ENCODE measurements around the gene ILKAP.

Gene ILKAP

GRCh38 chr2:238163481-238164198 is 39.9 kb downstream of the ILKAP start:
- DNase-seq, result peak; percentile 9

GRCh38 chr2:238162846-238163441 is 40.6 kb downstream of the ILKAP start:
- DNase-seq, result no peak

DNA sequence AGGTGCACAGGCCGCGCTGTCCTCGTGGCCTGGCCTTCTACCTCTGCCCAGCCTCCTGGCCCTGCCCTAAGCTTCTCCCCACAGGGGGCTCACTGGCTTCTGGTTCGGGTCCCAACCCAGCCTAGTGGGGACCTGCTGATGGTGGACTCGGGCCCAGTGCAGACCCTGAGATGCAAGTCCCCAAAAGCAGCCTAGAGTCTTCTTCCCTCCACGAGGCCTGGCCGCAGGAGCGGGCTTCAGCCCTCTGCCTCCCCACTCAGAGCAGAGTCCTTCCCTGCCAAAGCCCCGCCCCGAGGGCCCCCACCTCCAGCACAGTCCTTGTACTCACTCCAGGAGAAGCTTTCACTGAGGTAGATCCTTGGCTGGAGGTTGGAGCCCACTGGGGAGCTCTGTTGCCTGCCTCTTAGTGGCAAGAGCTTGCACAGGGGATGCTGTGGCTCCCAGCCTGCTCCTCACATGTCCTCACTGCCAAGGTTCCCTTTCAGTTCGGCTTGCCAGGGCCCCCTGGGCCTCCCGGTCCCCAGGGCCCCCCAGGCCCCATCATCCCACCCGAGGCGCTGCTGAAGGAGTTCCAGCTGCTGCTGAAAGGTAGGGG is 41.1 kb downstream of the ILKAP start:
- DNase-seq, result no peak

DNA sequence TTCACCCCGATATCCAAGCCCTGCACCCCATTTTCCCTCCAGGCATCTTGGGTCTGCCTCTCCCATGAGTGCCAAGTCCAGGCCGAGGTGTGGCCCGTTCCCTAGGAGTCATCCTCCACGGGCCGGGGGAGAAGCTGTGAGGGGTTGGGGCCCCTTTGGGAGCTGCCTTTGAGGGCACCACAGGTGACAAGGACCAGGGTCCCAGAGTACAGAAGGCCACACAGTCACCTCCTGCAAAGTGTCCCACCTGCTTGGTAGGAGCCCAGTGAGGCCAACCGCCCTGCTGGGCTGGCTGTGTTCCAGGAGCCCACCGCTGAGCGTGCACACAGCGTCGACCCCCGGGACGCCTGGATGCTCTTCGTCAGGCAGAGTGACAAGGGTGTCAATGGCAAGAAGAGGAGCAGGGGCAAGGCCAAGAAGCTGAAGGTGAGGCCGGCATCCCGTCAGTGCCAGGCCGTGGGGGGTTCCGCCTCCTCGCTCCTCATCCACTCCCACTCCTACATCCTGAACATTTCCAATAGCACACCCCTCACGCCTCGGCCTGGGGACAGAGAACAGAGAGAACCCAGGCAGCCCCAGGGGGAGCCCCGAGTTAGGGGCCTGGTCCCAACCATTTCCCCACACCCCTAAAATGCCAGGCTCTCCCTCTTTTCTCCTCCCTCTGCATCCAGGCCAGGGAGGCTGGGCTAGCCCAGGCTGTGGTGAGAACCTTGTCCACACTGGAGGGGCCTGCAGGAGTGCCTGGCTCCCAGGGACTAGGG is 42.0 kb downstream of the ILKAP start:
- DNase-seq, result no peak

DNA sequence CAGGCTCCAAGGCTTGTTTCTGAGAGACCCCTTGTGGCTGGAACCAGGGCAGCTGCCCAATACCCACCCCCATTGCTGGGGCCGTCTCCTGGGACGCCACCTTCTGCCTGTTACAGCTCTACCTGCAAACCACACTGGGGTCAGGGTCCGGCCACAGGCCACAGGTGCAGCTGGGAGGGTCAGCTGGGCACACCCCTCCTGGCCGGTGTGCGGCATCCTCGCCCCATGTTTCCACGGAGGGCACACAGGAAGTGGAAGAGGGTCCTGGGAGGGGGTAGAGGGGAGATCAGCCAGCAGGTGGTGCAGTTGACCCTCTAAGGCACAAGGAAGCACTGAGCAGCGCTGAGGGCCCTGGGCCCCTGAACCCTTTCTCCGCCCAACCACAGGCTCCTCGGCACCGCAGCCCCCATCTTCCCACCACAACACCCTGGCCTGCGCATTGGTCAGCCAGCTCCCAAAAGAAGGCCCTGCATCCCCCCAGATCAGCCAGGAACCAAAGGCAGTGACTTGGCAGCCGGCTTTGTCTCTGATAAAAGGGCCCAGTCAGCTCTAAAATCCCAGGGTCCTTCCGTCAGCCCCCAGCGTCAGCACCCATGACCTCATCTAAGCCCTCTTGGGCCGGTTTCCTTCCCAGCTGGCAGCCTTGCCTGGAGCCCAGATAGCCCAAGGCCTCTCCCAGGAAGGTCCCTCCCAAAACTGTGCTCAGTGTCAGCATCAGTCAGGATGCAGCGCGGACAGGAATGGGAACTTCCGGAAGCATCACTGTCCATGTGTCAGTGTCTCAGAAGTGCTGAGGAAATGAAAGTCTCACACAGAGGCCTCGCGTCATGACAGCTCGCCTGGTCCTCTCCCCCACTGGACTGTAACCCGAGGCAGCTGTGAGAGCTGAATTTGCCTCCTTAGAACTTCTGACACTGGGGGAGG is 43.0 kb downstream of the ILKAP start:
- no peak for DNase-seq

DNA sequence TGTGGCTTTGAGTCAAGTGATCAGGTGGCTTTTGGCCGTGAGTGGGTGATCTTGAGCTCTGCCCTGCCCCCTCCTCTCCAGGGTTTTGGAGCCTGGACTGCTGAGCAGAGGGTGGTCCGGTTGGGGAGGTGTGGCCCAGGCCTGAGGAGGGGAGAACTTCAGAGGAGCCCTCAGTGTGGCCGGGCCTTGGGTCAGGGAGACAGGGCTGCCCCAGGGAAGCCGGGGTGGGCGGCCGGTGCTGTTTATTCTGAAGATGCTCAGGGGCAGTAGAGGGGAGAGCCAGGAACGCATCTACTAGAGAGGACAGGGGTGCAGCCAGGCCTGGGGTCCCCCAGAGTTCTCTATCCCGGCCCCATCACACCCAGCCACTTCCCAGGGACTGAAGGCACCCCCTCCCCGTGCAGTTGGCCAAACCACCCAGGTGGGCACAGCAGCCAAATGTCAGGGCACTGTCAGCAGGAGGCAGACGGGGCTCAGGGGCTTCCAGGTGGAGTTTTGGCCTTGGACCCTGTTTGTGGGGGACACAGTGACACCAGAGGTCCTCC is 43.8 kb downstream of the ILKAP start:
- DNase-seq, result no peak

DNA sequence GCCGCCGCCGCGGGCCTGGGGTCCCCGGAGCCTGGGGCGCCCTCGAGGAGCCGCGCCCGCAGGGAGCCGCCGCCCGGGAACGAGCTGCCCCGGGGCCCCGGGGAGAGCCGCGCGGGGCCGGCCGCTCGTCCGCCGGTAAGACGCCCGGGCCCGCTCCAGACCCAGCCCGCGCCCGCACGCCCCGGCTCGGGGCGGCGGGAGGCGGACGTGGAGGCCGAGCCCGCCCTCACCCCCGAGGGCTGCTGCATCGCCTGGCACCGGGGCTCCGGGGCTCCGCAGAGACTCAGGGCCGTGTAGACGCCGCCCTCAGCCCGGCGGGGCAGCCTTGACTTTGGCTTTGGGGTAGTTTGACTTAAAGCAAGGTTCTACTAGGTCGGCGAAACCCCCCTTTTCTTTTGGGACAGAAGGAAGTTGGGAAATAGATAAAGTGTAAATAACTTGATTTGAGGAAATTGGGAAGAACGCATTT is 44.4 kb downstream of the ILKAP start:
- DNase-seq, result no peak

DNA sequence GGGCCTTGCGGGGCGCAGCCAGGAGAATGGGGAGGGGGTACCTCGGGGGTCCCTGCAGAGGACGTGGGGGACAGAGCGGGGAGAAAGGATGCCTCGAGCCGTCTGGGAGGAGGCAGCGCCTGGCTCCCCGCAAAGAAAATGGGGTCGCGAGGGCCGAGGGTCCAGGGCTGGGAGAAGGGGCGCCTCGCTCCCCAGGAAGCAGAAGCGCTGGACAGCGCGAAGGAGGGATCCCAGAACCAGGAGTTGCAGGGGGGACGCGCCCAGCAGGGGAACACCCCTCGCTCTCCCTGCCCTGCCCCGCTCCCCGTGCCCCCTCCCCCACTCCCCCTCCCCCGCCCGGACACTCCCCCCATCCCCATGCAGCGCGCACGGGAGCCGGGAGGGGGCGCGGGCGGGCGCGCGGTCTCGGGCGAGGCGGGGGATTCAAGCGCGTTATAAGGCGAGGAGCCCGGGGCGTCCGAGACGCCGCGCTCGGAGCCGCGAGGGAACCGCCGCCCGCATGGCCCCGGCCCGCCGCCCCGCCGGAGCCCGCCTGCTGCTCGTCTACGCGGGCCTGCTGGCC is 44.9 kb downstream of the ILKAP start, which contains the start of gene ERFE:
Gene ERFE, plus strand, starts transcription at position 462 of the 562 bp plus-strand sequence. Its CDS starts 38 bp downstream, at position 500.
- peak; percentile 33 for DNase-seq

- no peak for DNase-seq
Measured at GRCh38 chr2:238158018-238158508, 45.4 kb downstream of the ILKAP start.

DNA sequence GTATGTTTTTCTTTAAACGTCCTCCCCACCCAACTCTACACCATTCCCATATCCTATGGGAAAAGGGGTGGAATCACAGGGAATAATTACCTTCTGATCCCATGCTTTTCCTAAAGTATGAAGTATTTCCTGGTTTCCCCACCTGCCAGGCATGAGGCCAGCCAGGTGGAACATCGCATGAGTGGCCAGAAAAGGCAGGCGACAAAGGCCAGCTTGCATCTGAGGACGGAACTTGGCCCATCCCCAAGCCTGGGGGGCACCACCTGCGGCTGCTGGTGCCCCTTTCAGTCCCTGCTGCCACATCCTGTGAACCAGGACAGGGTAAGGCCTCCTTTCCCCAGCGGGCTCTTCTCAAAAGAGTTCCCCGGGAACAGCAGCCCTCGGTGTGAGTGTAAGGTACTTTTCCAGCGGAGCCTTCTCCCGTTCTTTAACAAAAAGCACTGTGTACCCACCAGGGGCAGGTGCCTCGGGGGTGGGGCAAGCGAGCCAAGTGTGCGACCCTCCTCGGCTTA is 45.9 kb downstream of the ILKAP start:
- peak; percentile 11 for DNase-seq

GRCh38 chr2:238155761-238156694 is 47.5 kb downstream of the ILKAP start:
- no peak for DNase-seq

- no peak for DNase-seq
Measured at GRCh38 chr2:238155051-238155760, 48.3 kb downstream of the ILKAP start.

- DNase-seq, result no peak
Measured at GRCh38 chr2:238154570-238154969, 48.9 kb downstream of the ILKAP start.

DNA sequence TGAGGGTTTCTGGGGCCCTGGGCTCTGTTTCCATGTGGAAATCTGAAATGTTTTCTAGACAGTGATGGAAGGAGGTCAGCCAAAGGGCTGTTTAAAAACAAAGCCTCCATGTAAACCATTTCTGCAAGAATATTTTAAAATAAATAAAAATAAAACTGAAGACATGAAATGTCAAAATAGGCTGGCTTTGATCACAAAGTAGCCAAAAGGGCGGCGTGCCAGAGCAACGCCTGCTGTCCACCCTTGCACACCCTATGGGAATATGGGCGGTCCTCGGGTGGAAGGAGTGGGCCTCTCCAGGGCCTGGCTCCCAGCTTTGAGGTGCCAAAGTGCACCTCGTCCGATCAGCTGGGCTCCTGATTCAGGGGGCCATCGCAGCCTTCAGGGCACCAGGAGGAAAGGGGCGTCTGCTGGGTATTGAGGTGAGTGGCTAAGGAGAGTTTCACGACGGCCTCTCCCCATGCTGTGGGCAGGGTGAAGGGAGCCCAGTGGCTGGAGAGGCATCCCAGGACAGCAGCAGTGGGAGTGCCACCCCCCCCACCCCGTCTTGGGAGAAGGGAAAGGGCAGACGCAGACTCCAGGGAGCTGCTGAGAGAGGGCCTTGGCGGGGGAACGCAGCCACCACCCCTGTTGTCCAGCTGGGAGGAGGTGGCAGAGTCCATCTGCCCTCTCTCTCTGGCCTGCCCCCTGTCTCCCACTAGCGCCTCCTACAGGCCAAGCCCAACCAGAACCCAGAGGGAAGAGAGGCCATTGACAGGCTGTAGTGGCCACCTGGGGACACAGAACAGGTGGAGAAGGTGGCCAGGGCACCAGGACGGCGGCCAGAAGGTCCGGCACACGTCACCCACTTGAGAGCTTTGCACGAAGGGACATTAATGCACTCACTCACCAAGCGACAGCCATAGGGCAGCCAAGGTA is 50.5 kb downstream of the ILKAP start:
- no peak for DNase-seq

- DNase-seq, result no peak
Measured at GRCh38 chr2:238151628-238152235, 51.8 kb downstream of the ILKAP start.

DNA sequence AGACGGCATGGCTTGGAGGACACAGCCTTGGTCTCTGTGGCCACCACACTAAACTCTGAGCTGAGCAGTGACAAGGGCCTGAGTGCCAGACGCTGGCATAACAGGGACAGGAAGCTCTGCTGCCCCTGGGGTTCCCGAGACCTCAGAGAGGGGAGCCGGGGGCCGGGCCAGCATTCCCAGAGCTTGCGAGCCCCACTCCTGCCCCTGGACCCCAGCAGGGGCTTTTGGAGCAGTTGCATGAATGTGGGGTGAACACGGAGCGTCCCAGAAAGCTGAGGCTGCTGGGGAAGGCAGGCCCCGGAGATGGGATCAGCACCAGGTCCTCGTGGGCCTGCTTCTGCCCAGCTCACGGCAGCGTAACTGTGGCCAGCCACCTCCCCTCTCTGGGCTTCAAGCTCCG is 52.3 kb downstream of the ILKAP start:
- DNase-seq, result no peak

DNA sequence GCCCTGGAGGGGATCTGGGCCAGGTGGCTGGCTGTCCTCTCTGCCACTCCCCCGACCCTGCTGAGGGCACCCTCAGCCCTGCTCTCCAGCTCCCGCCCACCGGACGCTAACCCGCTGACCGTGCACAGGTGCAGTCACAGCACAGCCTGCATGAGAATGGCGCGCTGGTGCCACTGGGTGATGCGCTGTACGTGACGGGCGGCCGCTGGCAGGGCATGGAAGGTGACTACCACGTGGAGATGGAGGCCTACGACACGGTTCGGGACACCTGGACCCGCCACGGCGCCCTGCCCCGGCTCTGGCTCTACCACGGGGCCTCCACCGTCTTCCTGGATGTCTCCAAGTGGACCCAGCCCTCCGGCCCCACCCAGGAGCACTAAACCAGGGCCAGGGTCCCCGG is 52.8 kb downstream of the ILKAP start:
- DNase-seq, result no peak

Data from NCI-H1105 treated with DMSO at 0.1 percent for 48 hours (cell line).